Measurements from ENCODE around the gene CHD2.

The CHD2 gene

DNA sequence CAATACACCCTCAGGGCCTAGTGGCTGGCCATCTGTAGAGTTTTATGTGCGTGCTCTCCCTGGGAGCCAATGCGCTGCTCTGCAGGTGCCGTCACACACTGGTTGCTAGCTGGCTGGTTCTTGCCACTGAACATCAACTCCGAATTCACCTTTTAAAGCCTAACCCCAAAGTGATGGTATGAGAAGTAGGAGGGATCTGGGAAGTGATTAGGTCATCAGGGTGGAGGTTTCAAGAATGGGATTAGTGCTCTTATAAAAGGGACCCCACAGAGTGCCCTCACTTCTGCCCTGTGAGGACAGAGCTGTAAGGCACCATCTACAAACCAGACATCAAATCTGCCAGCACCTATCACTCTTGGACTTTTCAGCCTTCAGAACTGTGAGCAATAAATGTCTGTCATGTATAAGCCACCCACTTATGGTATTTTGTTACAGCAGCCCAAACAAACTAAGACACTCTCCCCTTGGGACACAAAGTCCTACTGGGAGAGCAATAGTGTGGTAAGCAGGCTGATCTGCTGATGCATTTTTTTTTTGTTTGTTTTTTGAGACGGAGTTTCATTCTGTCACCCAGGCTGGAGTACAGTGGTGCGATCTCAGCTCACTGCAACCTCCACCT is 168.6 kb downstream of the CHD2 start:
- H3K9me3 ChIP-seq (ENCODE audit: insufficient read depth, low read depth, low read length): no peaks in the 10 kb centered on the region

DNA sequence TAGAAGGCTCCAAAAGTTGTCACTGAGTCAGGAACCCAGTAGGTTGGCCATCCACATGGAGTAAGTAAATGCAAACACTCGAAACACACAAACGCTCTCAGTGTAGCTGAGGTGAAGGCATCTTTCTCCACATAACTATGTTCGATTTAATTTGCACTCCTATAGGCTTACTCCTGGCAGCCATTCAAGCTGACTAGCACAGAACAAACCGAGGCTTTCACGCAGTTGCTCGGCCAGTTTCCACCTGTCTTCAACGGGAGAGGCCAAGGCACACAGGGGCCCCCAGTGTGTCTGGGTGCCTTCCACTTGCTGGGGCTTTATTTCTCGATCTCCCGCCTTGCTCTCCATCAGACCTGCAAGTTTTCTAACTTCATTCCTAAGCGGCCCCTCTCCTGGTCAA is 170.0 kb downstream of the CHD2 start:
- no peak overlapping the region for H2BK5ac ChIP-seq (ENCODE audit: low read depth, low read length, poor library complexity)
- H3K4ac ChIP-seq (ENCODE audit: low read depth, low read length): no peak overlapping the region
- no peak overlapping the region for H3K14ac ChIP-seq (ENCODE audit: low read length)
- peaks cover 11 to 14% of the 10 kb centered on the region in 2 experiments for H3K4me1 ChIP-seq (ENCODE audit: control insufficient read depth in 1 of 2, insufficient read depth in 2 of 2, low read length in 2 of 2)
- no peak overlapping the region for H2BK120ac ChIP-seq (ENCODE audit: insufficient read depth, low read length, poor library complexity)
- no CpG with 5 or more reads among the region's 10 CpGs for WGBS (ENCODE audit: extremely low coverage, insufficient coverage, insufficient read length)
- H2AFZ ChIP-seq (ENCODE audit: insufficient read depth, low read length, poor library complexity): no peak overlapping the region
- no peak overlapping the region for H2AK5ac ChIP-seq (ENCODE audit: low read length)
- H3K36me3 ChIP-seq (ENCODE audit: control insufficient read depth in 1 of 2, insufficient read depth in 2 of 2, low read length in 2 of 2): no peaks in the 10 kb centered on the region
- DNase-seq: no peak
- no peak overlapping the region for H3K18ac ChIP-seq (ENCODE audit: low read length)
- no peak overlapping the region for H4K8ac ChIP-seq (ENCODE audit: low read depth, low read length)
- H3K9me3 ChIP-seq (ENCODE audit: insufficient read depth, low read depth, low read length): no peaks in the 10 kb centered on the region
- no peak overlapping the region for H3K27ac ChIP-seq (ENCODE audit: low read depth, low read length)
- no peaks in the 10 kb centered on the region for H3K79me2 ChIP-seq (ENCODE audit: control insufficient read depth, insufficient read depth, low read length, poor library complexity)
- H3K27me3 ChIP-seq (ENCODE audit: insufficient read depth, low read length): peaks cover 13% of the 10 kb centered on the region
- no peak overlapping the region for H3K9ac ChIP-seq (ENCODE audit: low read length)
- H3K23ac ChIP-seq (ENCODE audit: low read length): no peak overlapping the region
- no peak overlapping the region for H3K4me2 ChIP-seq (ENCODE audit: low read length)
- H4K91ac ChIP-seq (ENCODE audit: low read depth, low read length): no peak overlapping the region
- H4K12ac ChIP-seq (ENCODE audit: low read depth, low read length): no peak overlapping the region
- no peak overlapping the region for H2BK12ac ChIP-seq (ENCODE audit: low read length)
- no peak overlapping the region for H3K4me3 ChIP-seq (ENCODE audit: low read depth, low read length)
- no peaks in the 10 kb centered on the region for H3K79me1 ChIP-seq (ENCODE audit: low read length)

More for the DNA sequence above, 168.6 kb downstream of the CHD2 start:
- H2BK120ac ChIP-seq (ENCODE audit: insufficient read depth, low read length, poor library complexity): no peak overlapping the region
- H3K18ac ChIP-seq (ENCODE audit: low read length): no peak overlapping the region
- H3K27ac ChIP-seq (ENCODE audit: low read depth, low read length): no peak overlapping the region
- no peaks in the 10 kb centered on the region for H3K36me3 ChIP-seq (ENCODE audit: control insufficient read depth in 1 of 2, insufficient read depth in 2 of 2, low read length in 2 of 2)
- no peak overlapping the region for H3K9ac ChIP-seq (ENCODE audit: low read length)
- peaks cover 13% of the 10 kb centered on the region for H3K27me3 ChIP-seq (ENCODE audit: insufficient read depth, low read length)
- no peak overlapping the region for H4K12ac ChIP-seq (ENCODE audit: low read depth, low read length)
- H4K91ac ChIP-seq (ENCODE audit: low read depth, low read length): no peak overlapping the region
- H2BK5ac ChIP-seq (ENCODE audit: low read depth, low read length, poor library complexity): no peak overlapping the region
- no peak overlapping the region for H2BK12ac ChIP-seq (ENCODE audit: low read length)
- H3K4ac ChIP-seq (ENCODE audit: low read depth, low read length): no peak overlapping the region
- no peak overlapping the region for H3K4me3 ChIP-seq (ENCODE audit: low read depth, low read length)
- no peak overlapping the region for H2AFZ ChIP-seq (ENCODE audit: insufficient read depth, low read length, poor library complexity)
- no peak overlapping the region for H3K14ac ChIP-seq (ENCODE audit: low read length)
- no CpG with 5 or more reads among the region's 6 CpGs for WGBS (ENCODE audit: extremely low coverage, insufficient coverage, insufficient read length)
- no peaks in the 10 kb centered on the region for H3K79me2 ChIP-seq (ENCODE audit: control insufficient read depth, insufficient read depth, low read length, poor library complexity)
- no peak for DNase-seq
- H3K4me2 ChIP-seq (ENCODE audit: low read length): no peak overlapping the region
- H2AK5ac ChIP-seq (ENCODE audit: low read length): no peak overlapping the region
- H3K23ac ChIP-seq (ENCODE audit: low read length): no peak overlapping the region
- H3K79me1 ChIP-seq (ENCODE audit: low read length): no peaks in the 10 kb centered on the region
- no peak overlapping the region for H4K8ac ChIP-seq (ENCODE audit: low read depth, low read length)
- peaks cover 13 to 16% of the 10 kb centered on the region in 2 experiments for H3K4me1 ChIP-seq (ENCODE audit: control insufficient read depth in 1 of 2, insufficient read depth in 2 of 2, low read length in 2 of 2)

DNA sequence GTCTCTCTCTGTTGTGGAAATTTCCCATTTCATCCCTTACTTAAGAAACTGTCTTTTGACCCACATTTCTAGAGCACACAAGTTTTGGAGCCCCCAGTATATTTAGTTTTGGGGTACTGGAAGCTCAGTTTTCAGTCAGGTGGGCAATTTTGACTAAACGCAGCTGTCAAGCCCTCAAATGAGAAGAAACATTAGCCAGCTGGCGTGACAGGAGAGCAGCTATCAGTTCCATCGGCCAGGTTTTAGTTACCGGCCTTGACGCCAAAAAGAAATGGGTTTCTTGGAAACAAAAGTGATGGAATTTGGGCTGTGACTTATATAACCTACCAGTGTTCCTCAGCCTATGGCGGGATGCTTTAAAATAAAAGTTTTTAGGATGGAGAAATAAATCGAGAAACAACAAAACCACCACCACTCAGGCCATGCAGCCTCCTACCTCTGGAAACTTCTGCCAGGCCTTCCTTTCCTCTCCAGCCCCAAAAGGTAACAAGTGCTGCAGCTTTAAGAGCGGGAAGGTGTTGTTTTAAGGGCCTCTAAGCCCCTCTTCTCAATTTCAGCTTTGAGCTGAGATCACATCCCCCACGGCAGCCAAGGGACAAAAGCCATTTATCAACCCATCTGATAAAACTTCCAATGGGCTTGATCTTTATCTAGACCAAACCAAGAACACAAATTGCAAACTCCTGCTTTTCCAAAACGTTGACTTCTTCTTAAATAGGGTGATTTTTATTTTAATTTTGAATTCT is 170.6 kb downstream of the CHD2 start:
- Histone ChIP-seq H2AFZ (ENCODE audit: insufficient read depth, low read length, poor library complexity) (no peak overlapping the region), H3K79me2 (ENCODE audit: control insufficient read depth, insufficient read depth, low read length, poor library complexity) (no peaks in the 10 kb centered on the region), H3K9me3 (ENCODE audit: insufficient read depth, low read depth, low read length) (no peaks in the 10 kb centered on the region), H2BK5ac (ENCODE audit: low read depth, low read length, poor library complexity) (no peak overlapping the region), H2BK120ac (ENCODE audit: insufficient read depth, low read length, poor library complexity) (no peak overlapping the region), H3K4me3 (ENCODE audit: low read depth, low read length) (no peak overlapping the region), H3K4me1 (ENCODE audit: control insufficient read depth in 1 of 2, insufficient read depth in 2 of 2, low read length in 2 of 2) (peaks cover 11 to 14% of the 10 kb centered on the region in 2 experiments), H3K14ac (ENCODE audit: low read length) (no peak overlapping the region), H3K27me3 (ENCODE audit: insufficient read depth, low read length) (peaks cover 13% of the 10 kb centered on the region), H3K4me2 (ENCODE audit: low read length) (peak overlapping the region; percentile 94), H3K27ac (ENCODE audit: low read depth, low read length) (no peak overlapping the region), H4K12ac (ENCODE audit: low read depth, low read length) (no peak overlapping the region), H2AK5ac (ENCODE audit: low read length) (no peak overlapping the region), H3K18ac (ENCODE audit: low read length) (no peak overlapping the region), H4K91ac (ENCODE audit: low read depth, low read length) (no peak overlapping the region), H4K8ac (ENCODE audit: low read depth, low read length) (no peak overlapping the region), H3K36me3 (ENCODE audit: control insufficient read depth in 1 of 2, insufficient read depth in 2 of 2, low read length in 2 of 2) (no peaks in the 10 kb centered on the region), H3K79me1 (ENCODE audit: low read length) (no peaks in the 10 kb centered on the region), H3K23ac (ENCODE audit: low read length) (no peak overlapping the region), H2BK12ac (ENCODE audit: low read length) (no peak overlapping the region), H3K4ac (ENCODE audit: low read depth, low read length) (no peak overlapping the region), H3K9ac (ENCODE audit: low read length) (no peak overlapping the region)
- no CpG with 5 or more reads among the region's 10 CpGs for WGBS (ENCODE audit: extremely low coverage, insufficient coverage, insufficient read length)
- DNase-seq: no peak

- H3K79me1 ChIP-seq (ENCODE audit: low read length): no peaks in the 10 kb centered on the region
- H4K91ac ChIP-seq (ENCODE audit: low read depth, low read length): no peak overlapping the region
- H3K18ac ChIP-seq (ENCODE audit: low read length): no peak overlapping the region
- H2BK12ac ChIP-seq (ENCODE audit: low read length): no peak overlapping the region
- no peak overlapping the region for H3K9ac ChIP-seq (ENCODE audit: low read length)
- H3K27ac ChIP-seq (ENCODE audit: low read depth, low read length): no peak overlapping the region
- no peak overlapping the region for H2BK120ac ChIP-seq (ENCODE audit: insufficient read depth, low read length, poor library complexity)
- no peak overlapping the region for H2AK5ac ChIP-seq (ENCODE audit: low read length)
- peak overlapping the region; percentile 94 for H3K4me2 ChIP-seq (ENCODE audit: low read length)
- peaks cover 11 to 14% of the 10 kb centered on the region in 2 experiments for H3K4me1 ChIP-seq (ENCODE audit: control insufficient read depth in 1 of 2, insufficient read depth in 2 of 2, low read length in 2 of 2)
- H3K23ac ChIP-seq (ENCODE audit: low read length): no peak overlapping the region
- H4K12ac ChIP-seq (ENCODE audit: low read depth, low read length): no peak overlapping the region
- H3K9me3 ChIP-seq (ENCODE audit: insufficient read depth, low read depth, low read length): no peaks in the 10 kb centered on the region
- peak overlapping the region; percentile 22 for H4K8ac ChIP-seq (ENCODE audit: low read depth, low read length)
- H2AFZ ChIP-seq (ENCODE audit: insufficient read depth, low read length, poor library complexity): peak overlapping the region; percentile 47
- H3K4me3 ChIP-seq (ENCODE audit: low read depth, low read length): no peak overlapping the region
- no CpG with 5 or more reads among the region's 22 CpGs for WGBS (ENCODE audit: extremely low coverage, insufficient coverage, insufficient read length)
- H3K27me3 ChIP-seq (ENCODE audit: insufficient read depth, low read length): peaks cover 13% of the 10 kb centered on the region
- no peak overlapping the region for H3K4ac ChIP-seq (ENCODE audit: low read depth, low read length)
- no peaks in the 10 kb centered on the region for H3K36me3 ChIP-seq (ENCODE audit: control insufficient read depth in 1 of 2, insufficient read depth in 2 of 2, low read length in 2 of 2)
- no peak for DNase-seq
- no peak overlapping the region for H3K14ac ChIP-seq (ENCODE audit: low read length)
- H2BK5ac ChIP-seq (ENCODE audit: low read depth, low read length, poor library complexity): no peak overlapping the region
- no peaks in the 10 kb centered on the region for H3K79me2 ChIP-seq (ENCODE audit: control insufficient read depth, insufficient read depth, low read length, poor library complexity)
These were observed 171.4 kb downstream of the CHD2 start for GRCh38 chr15:93071469-93071936.

All from trophoblast cell (in vitro differentiated cells and primary cell).